Activated CD4-positive, alpha-beta T cell treated with anti-CD3 and anti-CD28 coated beads, Interleukin-2, amount 10 ng/mL, durations not matched to agents 7 days and 5 days (primary cell): Measurements from ENCODE around the gene GRM7. TPM values are rescaled to one million over a fixed set of nuclear protein-coding genes. Genes with fewer than 3 reads are reported as not detected.

Experiments used
- CTCF ChIA-PET: fragments of 350-600 bp; sonication (Branson Sonifier 250); formaldehyde crosslinking; loops from one replicate; lab custom pipeline; 2021; ENCODE audit warnings: antibody characterized with exemption; lab: Charles Lee
- POLR2A ChIA-PET: fragments of 350-600 bp; sonication (Branson Sonifier 250); formaldehyde crosslinking; loops from one replicate; lab custom pipeline; 2021; ENCODE audit warnings: antibody characterized with exemption; lab: Charles Lee
- DNase-seq: peaks from one replicate; pipeline ENCODE4 v3.0.0-alpha.2; 2020
- H3K27ac Mint-ChIP-seq: one replicate; pipeline ENCODE4 v1.8.0; 2021; ENCODE audit warnings: mild to moderate bottlenecking, moderate library complexity, mixed read lengths
- H3K27me3 Mint-ChIP-seq: one replicate; pipeline ENCODE4 v1.8.0; 2021; ENCODE audit warnings: mixed read lengths
- H3K36me3 Mint-ChIP-seq: one replicate; pipeline ENCODE4 v1.8.0; 2021; ENCODE audit warnings: low read depth, mixed read lengths
- H3K4me1 Mint-ChIP-seq: one replicate; pipeline ENCODE4 v1.8.0; 2021; ENCODE audit warnings: mixed read lengths
- H3K4me3 Mint-ChIP-seq: one replicate; pipeline ENCODE4 v1.8.0; 2021; ENCODE audit warnings: mild to moderate bottlenecking, moderate library complexity, mixed read lengths
- H3K9me3 Mint-ChIP-seq: one replicate; pipeline ENCODE4 v1.8.0; 2021; ENCODE audit warnings: mixed read lengths
- total RNA-seq, 2 experiments: library from RNA; stranded (reverse); gene quantifications; one replicate each; pipeline ENCODE4 v1.2.3, GENCODE V29; 2021

Gene GRM7
- total RNA-seq, 2 experiments from 2014 or later: not detected

- no peaks in the 10 kb centered on the region for H3K9me3 Mint-ChIP-seq
- ChIA-PET POLR2A (no interaction called here), CTCF (no interaction called here)
- H3K27me3 Mint-ChIP-seq: no peaks in the 10 kb centered on the region
- no peak for DNase-seq
- no peaks in the 10 kb centered on the region for H3K36me3 Mint-ChIP-seq
- no peaks in the 10 kb centered on the region for H3K4me1 Mint-ChIP-seq
- no peak overlapping the region for H3K4me3 Mint-ChIP-seq
- H3K27ac Mint-ChIP-seq: no peak overlapping the region
Observed at GRCh38 chr3:7545334-7545733, 684.4 kb downstream of the GRM7 start.

- Mint-ChIP-seq H3K27me3 (no peaks in the 10 kb centered on the region), H3K4me1 (no peaks in the 10 kb centered on the region), H3K4me3 (no peak overlapping the region), H3K27ac (no peak overlapping the region), H3K36me3 (no peaks in the 10 kb centered on the region), H3K9me3 (no peaks in the 10 kb centered on the region)
- no peak for DNase-seq
- CTCF ChIA-PET: no interaction called here
- POLR2A ChIA-PET: no interaction called here
Observed at GRCh38 chr3:7546253-7546652, 685.3 kb downstream of the GRM7 start.

- ChIA-PET CTCF (no interaction called here), POLR2A (no interaction called here)
- no peaks in the 10 kb centered on the region for H3K4me1 Mint-ChIP-seq
- no peak for DNase-seq
- H3K27ac Mint-ChIP-seq: no peak overlapping the region
- H3K27me3 Mint-ChIP-seq: no peaks in the 10 kb centered on the region
- peaks cover 9% of the 10 kb centered on the region for H3K9me3 Mint-ChIP-seq
- no peak overlapping the region for H3K4me3 Mint-ChIP-seq
- H3K36me3 Mint-ChIP-seq: no peaks in the 10 kb centered on the region
Observed at GRCh38 chr3:7547826-7548225, 686.9 kb downstream of the GRM7 start.

GRCh38 chr3:7562892-7563291 is 702.0 kb downstream of the GRM7 start:
- DNase-seq: no peak
- POLR2A ChIA-PET: no interaction called here
- H3K4me3 Mint-ChIP-seq: no peak overlapping the region
- H3K4me1 Mint-ChIP-seq: no peaks in the 10 kb centered on the region
- no peaks in the 10 kb centered on the region for H3K36me3 Mint-ChIP-seq
- no peak overlapping the region for H3K27ac Mint-ChIP-seq
- CTCF ChIA-PET: no interaction called here
- H3K27me3 Mint-ChIP-seq: no peaks in the 10 kb centered on the region
- H3K9me3 Mint-ChIP-seq: no peaks in the 10 kb centered on the region

- Mint-ChIP-seq H3K4me3 (no peak overlapping the region), H3K36me3 (no peaks in the 10 kb centered on the region), H3K9me3 (peaks cover 5% of the 10 kb centered on the region), H3K27me3 (no peaks in the 10 kb centered on the region), H3K4me1 (no peaks in the 10 kb centered on the region), H3K27ac (no peak overlapping the region)
- CTCF ChIA-PET: no interaction called here
- POLR2A ChIA-PET: no interaction called here
- DNase-seq: no peak
Observed at GRCh38 chr3:7565574-7565973, 704.7 kb downstream of the GRM7 start.

- POLR2A ChIA-PET: no interaction called here
- no peaks in the 10 kb centered on the region for H3K36me3 Mint-ChIP-seq
- H3K4me1 Mint-ChIP-seq: no peaks in the 10 kb centered on the region
- H3K27me3 Mint-ChIP-seq: no peaks in the 10 kb centered on the region
- no peak overlapping the region for H3K4me3 Mint-ChIP-seq
- CTCF ChIA-PET: no interaction called here
- DNase-seq: no peak
- H3K27ac Mint-ChIP-seq: no peak overlapping the region
- peaks cover 13% of the 10 kb centered on the region for H3K9me3 Mint-ChIP-seq
Observed at GRCh38 chr3:7567160-7567559, 706.2 kb downstream of the GRM7 start.

GRCh38 chr3:7568526-7569184 is 707.7 kb downstream of the GRM7 start:
- no peaks in the 10 kb centered on the region for H3K4me1 Mint-ChIP-seq
- DNase-seq: no peak
- H3K36me3 Mint-ChIP-seq: no peaks in the 10 kb centered on the region
- no peaks in the 10 kb centered on the region for H3K27me3 Mint-ChIP-seq
- peaks cover 13% of the 10 kb centered on the region for H3K9me3 Mint-ChIP-seq
- CTCF ChIA-PET: no interaction called here
- no peak overlapping the region for H3K4me3 Mint-ChIP-seq
- H3K27ac Mint-ChIP-seq: no peak overlapping the region
- POLR2A ChIA-PET: no interaction called here

- Mint-ChIP-seq H3K4me3 (no peak overlapping the region), H3K4me1 (no peaks in the 10 kb centered on the region), H3K27me3 (no peaks in the 10 kb centered on the region), H3K36me3 (no peaks in the 10 kb centered on the region), H3K9me3 (peaks cover 10% of the 10 kb centered on the region), H3K27ac (no peak overlapping the region)
- ChIA-PET CTCF (no interaction called here), POLR2A (no interaction called here)
- DNase-seq: no peak
Observed at GRCh38 chr3:7573330-7573729, 712.4 kb downstream of the GRM7 start.

- Mint-ChIP-seq H3K4me1 (no peaks in the 10 kb centered on the region), H3K4me3 (no peak overlapping the region), H3K9me3 (peaks cover 10% of the 10 kb centered on the region), H3K36me3 (no peaks in the 10 kb centered on the region), H3K27ac (no peak overlapping the region), H3K27me3 (no peaks in the 10 kb centered on the region)
- no peak for DNase-seq
- ChIA-PET CTCF (interaction anchor here (1.9 kb wide), 1 partner anchor 11 kb away, joined by 4 read pairs; no protein-coding TSS in a partner anchor), POLR2A (no interaction called here)
Observed at GRCh38 chr3:7574435-7574834, 713.5 kb downstream of the GRM7 start.

GRCh38 chr3:7576071-7576470 is 715.2 kb downstream of the GRM7 start:
- CTCF ChIA-PET: no interaction called here
- Mint-ChIP-seq H3K4me3 (no peak overlapping the region), H3K9me3 (peaks cover 11% of the 10 kb centered on the region), H3K27me3 (no peaks in the 10 kb centered on the region), H3K36me3 (no peaks in the 10 kb centered on the region), H3K27ac (no peak overlapping the region), H3K4me1 (no peaks in the 10 kb centered on the region)
- POLR2A ChIA-PET: no interaction called here
- DNase-seq: no peak

GRCh38 chr3:7576506-7576905 is 715.6 kb downstream of the GRM7 start:
- no peaks in the 10 kb centered on the region for H3K27me3 Mint-ChIP-seq
- H3K4me3 Mint-ChIP-seq: no peak overlapping the region
- no peaks in the 10 kb centered on the region for H3K4me1 Mint-ChIP-seq
- no peak overlapping the region for H3K27ac Mint-ChIP-seq
- CTCF ChIA-PET: no interaction called here
- peaks cover 7% of the 10 kb centered on the region for H3K9me3 Mint-ChIP-seq
- no peak for DNase-seq
- H3K36me3 Mint-ChIP-seq: no peaks in the 10 kb centered on the region
- POLR2A ChIA-PET: no interaction called here

- no peak for DNase-seq
- ChIA-PET POLR2A (no interaction called here), CTCF (no interaction called here)
- Mint-ChIP-seq H3K27ac (no peak overlapping the region), H3K4me3 (no peak overlapping the region), H3K27me3 (no peaks in the 10 kb centered on the region), H3K36me3 (no peaks in the 10 kb centered on the region), H3K9me3 (peaks cover 3% of the 10 kb centered on the region), H3K4me1 (no peaks in the 10 kb centered on the region)
Observed at GRCh38 chr3:7577513-7577912, 716.6 kb downstream of the GRM7 start.

- Mint-ChIP-seq H3K9me3 (peaks cover 3% of the 10 kb centered on the region), H3K27me3 (no peaks in the 10 kb centered on the region), H3K4me1 (no peaks in the 10 kb centered on the region), H3K27ac (no peak overlapping the region), H3K36me3 (no peaks in the 10 kb centered on the region), H3K4me3 (no peak overlapping the region)
- CTCF ChIA-PET: no interaction called here
- POLR2A ChIA-PET: no interaction called here
- DNase-seq: no peak
Observed at GRCh38 chr3:7581831-7582230, 720.9 kb downstream of the GRM7 start.

- CTCF ChIA-PET: interaction anchor here (1.6 kb wide), 1 partner anchor 10 kb away, joined by 4 read pairs; no protein-coding TSS in a partner anchor
- POLR2A ChIA-PET: no interaction called here
- H3K9me3 Mint-ChIP-seq: no peaks in the 10 kb centered on the region
- H3K4me3 Mint-ChIP-seq: no peak overlapping the region
- no peaks in the 10 kb centered on the region for H3K27me3 Mint-ChIP-seq
- H3K36me3 Mint-ChIP-seq: no peaks in the 10 kb centered on the region
- no peaks in the 10 kb centered on the region for H3K4me1 Mint-ChIP-seq
- DNase-seq: no peak
- H3K27ac Mint-ChIP-seq: no peak overlapping the region
Observed at GRCh38 chr3:7585052-7585451, 724.1 kb downstream of the GRM7 start.
